ENCODE results near the gene CNTNAP2.

GRCh38 chr7:147723536-147723935 is 1606.9 kb downstream of the CNTNAP2 start:
- TF ChIP-seq POLR2AphosphoS5 (IDR thresholded peaks at IDR 0.05; ENCODE audit: borderline replicate concordance, low read depth, low read length) (no peak), EZH2 (IDR thresholded peaks at IDR 0.05) (no peak)
